OCI-LY7 (cell line): ENCODE data around the gene EIF4G1. TPM values are rescaled to one million over a fixed set of nuclear protein-coding genes. Genes with fewer than 3 reads are reported as not detected.

Source experiments
- BruUV-seq: library from RNA; stranded (reverse); fragments of 400-500 nt; replicated peaks from 2 replicates; lab custom pipeline; 2021; lab: Mats Ljungman, UMichigan
- CTCF ChIA-PET: fragments of 300-600 bp; sonication (Branson Sonifier 250); formaldehyde crosslinking; loops from one replicate; lab custom pipeline; 2022; ENCODE audit warnings: antibody characterized with exemption; ENCODE audit not compliant: unreplicated experiment; lab: Charles Lee
- POLR2A ChIA-PET: fragments of 300-600 bp; sonication (Branson Sonifier 250); formaldehyde crosslinking; loops from one replicate; lab custom pipeline; 2022; ENCODE audit warnings: antibody characterized with exemption; lab: Charles Lee
- DNase-seq: peaks from one replicate; pipeline ENCODE4 v3.0.0-alpha.2; 2015; ENCODE audit warnings: low spot score
- H2AFZ ChIP-seq: fragments of 200-600 bp; sonication (generic), shearing (Covaris generic); 2 replicates; pipeline ENCODE4 v1.6.1; 2014; ENCODE audit warnings: mild to moderate bottlenecking, antibody characterized with exemption, low read length, moderate library complexity
- H3K27ac ChIP-seq: fragments of 200-600 bp; sonication (generic); 2 replicates; pipeline ENCODE4 v1.5.1; 2014; ENCODE audit warnings: mixed run types, low read depth, mild to moderate bottlenecking, moderate library complexity, low read length, inconsistent platforms; ENCODE audit not compliant: poor library complexity, severe bottlenecking
- H3K36me3 ChIP-seq: fragments of 200-600 bp; sonication (generic); 2 replicates; pipeline ENCODE4 v1.6.1; 2014; ENCODE audit warnings: mild to moderate bottlenecking, antibody characterized with exemption, low read length, moderate library complexity, mixed read lengths; ENCODE audit not compliant: insufficient read depth
- H3K4me1 ChIP-seq: fragments of 200-600 bp; sonication (generic); 2 replicates; pipeline ENCODE4 v1.5.1; 2014; ENCODE audit warnings: mild to moderate bottlenecking, low read length; ENCODE audit not compliant: insufficient read depth, poor library complexity, severe bottlenecking
- H3K4me2 ChIP-seq: fragments of 200-600 bp; sonication (generic); 2 replicates; pipeline ENCODE4 v1.6.1; 2014; ENCODE audit warnings: mild to moderate bottlenecking, low read length
- H3K4me3 ChIP-seq: fragments of 200-600 bp; sonication (generic); 2 replicates; pipeline ENCODE4 v1.5.1; 2014; ENCODE audit warnings: mild to moderate bottlenecking, low read depth, low read length; ENCODE audit not compliant: poor library complexity, severe bottlenecking
- H3K79me2 ChIP-seq: fragments of 200-600 bp; sonication (generic); 2 replicates; pipeline ENCODE4 v1.6.1; 2016; ENCODE audit warnings: low read depth, mild to moderate bottlenecking, low read length, moderate library complexity, mixed read lengths; ENCODE audit not compliant: insufficient read depth
- H3K9me2 ChIP-seq: fragments of 200-600 bp; sonication (generic); 2 replicates; pipeline ENCODE4 v1.6.1; 2016; ENCODE audit warnings: mild to moderate bottlenecking, low read length, mixed read lengths; ENCODE audit not compliant: insufficient read depth
- H3K9me3 ChIP-seq: fragments of 200-600 bp; sonication (generic); 2 replicates; pipeline ENCODE4 v1.6.1; 2014; ENCODE audit warnings: mild to moderate bottlenecking, mixed run types, low read length, mixed read lengths
- H4K20me1 ChIP-seq: fragments of 200-600 bp; sonication (generic); 2 replicates; pipeline ENCODE4 v1.6.1; 2014; ENCODE audit warnings: mild to moderate bottlenecking, antibody characterized with exemption, low read length, moderate library complexity, mixed read lengths; ENCODE audit not compliant: insufficient read depth
- CTCF ChIP-seq: fragments of 200-600 bp; sonication (generic); conservative IDR thresholded peaks from 2 replicates; pipeline ENCODE4 v1.5.1; 2014; ENCODE audit warnings: mild to moderate bottlenecking, antibody characterized with exemption, low read length, moderate library complexity, mixed read lengths
- EZH2phosphoT487 ChIP-seq: fragments of 200-600 bp; sonication (generic); IDR thresholded peaks from 2 replicates; pipeline ENCODE4 v1.6.1; 2018; ENCODE audit warnings: low read depth, borderline replicate concordance, mild to moderate bottlenecking, mixed run types, antibody characterized with exemption, low read length, moderate library complexity, mixed read lengths
- intact Hi-C: fragments of 100-400 bp; cut with micrococcal nuclease; formaldehyde crosslinking; loops from one replicate; pipeline ENCODE4 v1.10.0; 2022; ENCODE audit not compliant: unreplicated experiment
- total RNA-seq, 2 experiments: library from RNA; depleted of rRNA in 1 of 2; stranded (reverse); fragments of >200 nt in 1 of 2; shearing (Covaris generic) in 1 of 2; gene quantifications; 2 replicates each; pipeline ENCODE4 v1.2.3, GENCODE V29; 2014 to 2022

Gene EIF4G1
- total RNA-seq, 2 experiments from 2014 or later = 245 to 412 TPM

GRCh38 chr3:184298759-184299487 lies 15.5 kb upstream of the EIF4G1 start, which contains the start of gene PSMD2:
Gene PSMD2 (plus strand): TSS chr3:184299241. CDS start chr3:184299267, 26 bp downstream.
- BruUV-seq = no TSS peak
- POLR2A ChIA-PET = interaction anchor here (0.9 to 1.4 kb wide), 2 partner anchors 51 to 113 kb away, joined by 3 read pairs; partner anchors contain the start of gene ABCF3

DNA sequence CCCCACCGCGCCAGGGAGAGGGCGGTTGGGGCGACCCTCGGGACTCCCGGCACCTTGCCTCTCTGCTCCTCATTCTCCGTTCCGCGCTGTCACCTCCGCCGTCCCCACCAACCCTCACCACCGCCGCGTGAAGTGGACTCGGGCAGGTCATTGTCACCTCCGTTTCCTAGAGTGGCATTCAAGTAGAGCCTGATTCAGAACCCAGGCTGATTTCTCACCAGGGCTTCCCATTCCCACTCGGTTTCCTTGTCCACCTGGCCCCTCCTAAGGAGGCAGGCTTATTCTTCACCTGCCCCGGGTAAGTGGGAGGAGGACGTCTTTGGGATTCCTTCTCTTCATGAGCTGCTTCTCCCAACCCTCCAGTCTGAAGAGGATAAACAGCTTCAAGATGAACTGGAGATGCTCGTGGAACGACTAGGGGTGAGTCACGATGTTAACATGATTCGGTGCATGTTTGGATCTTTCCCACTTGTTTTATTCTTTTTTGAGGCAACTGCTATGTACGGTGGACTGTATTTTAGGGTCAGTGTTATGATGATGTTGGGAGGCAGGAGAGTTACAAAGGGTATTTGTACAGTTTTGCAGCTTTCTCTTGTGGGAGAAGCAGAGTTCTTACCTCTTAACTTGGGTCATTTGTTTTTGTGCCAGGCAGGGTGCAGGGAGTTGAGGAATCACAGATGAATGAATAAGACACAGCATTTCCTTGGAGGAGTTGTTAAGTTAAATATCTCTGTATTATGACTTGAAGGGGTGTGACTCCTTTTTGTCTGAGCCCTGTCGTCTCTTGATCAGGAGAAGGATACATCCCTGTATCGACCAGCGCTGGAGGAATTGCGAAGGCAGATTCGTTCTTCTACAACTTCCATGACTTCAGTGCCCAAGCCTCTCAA lies 14.7 kb upstream of the EIF4G1 start:
- ChIA-PET CTCF (no interaction called here), POLR2A (interaction anchor here (0.9 to 1.4 kb wide), 2 partner anchors 52 to 114 kb away, joined by 3 read pairs; partner anchors contain the start of gene ABCF3)
- no TSS peak for BruUV-seq

More at GRCh38 chr3:184298759-184299487, 15.5 kb upstream of the EIF4G1 start, which contains the start of gene PSMD2:
- peaks cover 12% of the 10 kb centered on the region; the same call in 1 of the 2 replicates for H4K20me1 ChIP-seq
- H3K36me3 ChIP-seq = peaks cover 44% of the 10 kb centered on the region
- H3K27ac ChIP-seq = peak within 1 kb of the TSS; percentile 24
- intact Hi-C loops = loop anchor here (1.0 to 5.0 kb wide), 5 partner anchors 15 to 162 kb away; partner anchors contain the start of genes AP2M1, EEF1AKMT4, EIF2B5 and EIF4G1
- TF ChIP-seq CTCF = no peak
- no peak for TF ChIP-seq EZH2phosphoT487
- peaks cover 12% of the 10 kb centered on the region for H3K4me1 ChIP-seq
- peak within 1 kb of the TSS; percentile 96 for H3K4me3 ChIP-seq
- peak within 1 kb of the TSS; percentile 90 for H2AFZ ChIP-seq
- H3K9me2 ChIP-seq = no peaks in the 10 kb centered on the region
- peak within 1 kb of the TSS; percentile 87 for H3K4me2 ChIP-seq
- CTCF ChIA-PET = no interaction called here
- H3K9me3 ChIP-seq = no peaks in the 10 kb centered on the region
- DNase-seq = peak; percentile 97
- H3K79me2 ChIP-seq = peaks cover 18% of the 10 kb centered on the region

More for the DNA sequence above, 14.7 kb upstream of the EIF4G1 start:
- peaks cover 12% of the 10 kb centered on the region; the same call in 1 of the 2 replicates for H4K20me1 ChIP-seq
- H3K27ac ChIP-seq = peak overlapping the region; percentile 19
- peaks cover 12% of the 10 kb centered on the region for H3K4me1 ChIP-seq
- intact Hi-C loops = loop anchor here (1.0 to 5.0 kb wide), 5 partner anchors 15 to 162 kb away; partner anchors contain the start of genes AP2M1, EEF1AKMT4, EIF2B5 and EIF4G1
- no peak for DNase-seq
- TF ChIP-seq EZH2phosphoT487 = no peak
- TF ChIP-seq CTCF = no peak
- peaks cover 18% of the 10 kb centered on the region for H3K79me2 ChIP-seq
- H3K9me3 ChIP-seq = no peaks in the 10 kb centered on the region
- no peak overlapping the region for H2AFZ ChIP-seq
- H3K9me2 ChIP-seq = no peaks in the 10 kb centered on the region
- peak overlapping the region; percentile 87 for H3K4me2 ChIP-seq
- H3K4me3 ChIP-seq = peak overlapping the region; percentile 96
- peaks cover 52% of the 10 kb centered on the region for H3K36me3 ChIP-seq
